KOPT-K1 (cell line): ENCODE measurements around the gene LIN7B.

Source experiments
- H3K27ac ChIP-seq: fragments of 200-600 bp; sonication (generic); 2 replicates; pipeline ENCODE4 v1.5.1; 2016; ENCODE audit warnings: antibody characterized with exemption, mild to moderate bottlenecking, low read depth, low read length; ENCODE audit not compliant: poor library complexity, severe bottlenecking
- H3K36me3 ChIP-seq: fragments of 200-600 bp; sonication (generic); 2 replicates; pipeline ENCODE4 v1.5.1; 2017; ENCODE audit warnings: antibody characterized with exemption, mild to moderate bottlenecking, low read length, moderate library complexity; ENCODE audit not compliant: insufficient read depth
- H3K9me3 ChIP-seq: fragments of 200-600 bp; sonication (generic); 2 replicates; pipeline ENCODE4 v1.5.1; 2017; ENCODE audit warnings: antibody characterized with exemption, low read length, mild to moderate bottlenecking; ENCODE audit not compliant: insufficient read depth, poor library complexity, severe bottlenecking

The LIN7B gene

GRCh38 chr19:49155005-49155819 is 41.0 kb downstream of the LIN7B start, which contains the start of gene HRC:
TSS of gene HRC (minus strand) at chr19:49155396. CDS start at chr19:49155237, 159 bp downstream.
- Histone ChIP-seq H3K9me3 (no peaks in the 10 kb centered on the region), H3K36me3 (no peaks in the 10 kb centered on the region), H3K27ac (no peak within 1 kb of the TSS)

GRCh38 chr19:49155820-49156346 is 41.7 kb downstream of the LIN7B start:
- Histone ChIP-seq H3K36me3 (no peaks in the 10 kb centered on the region), H3K27ac (no peak overlapping the region), H3K9me3 (no peaks in the 10 kb centered on the region)

- no peaks in the 10 kb centered on the region for H3K36me3 ChIP-seq
- no peaks in the 10 kb centered on the region for H3K9me3 ChIP-seq
- H3K27ac ChIP-seq, result no peak within 1 kb of the TSS
Observed at GRCh38 chr19:49157445-49158224, 43.5 kb downstream of the LIN7B start, which contains the start of gene TRPM4. TSS of gene TRPM4 (plus strand) at chr19:49157792. CDS start at chr19:49157867, 75 bp downstream.

- Histone ChIP-seq H3K9me3 (no peaks in the 10 kb centered on the region), H3K27ac (no peak overlapping the region)
Observed at GRCh38 chr19:49160450-49161189, 46.5 kb downstream of the LIN7B start.

GRCh38 chr19:49161987-49162386 is 47.8 kb downstream of the LIN7B start:
- no peaks in the 10 kb centered on the region for H3K36me3 ChIP-seq
- no peaks in the 10 kb centered on the region for H3K9me3 ChIP-seq

More at GRCh38 chr19:49160450-49161189, 46.5 kb downstream of the LIN7B start:
- H3K36me3 ChIP-seq, result no peaks in the 10 kb centered on the region

GRCh38 chr19:49165111-49165750 is 51.1 kb downstream of the LIN7B start:
- no peaks in the 10 kb centered on the region for H3K9me3 ChIP-seq
- H3K27ac ChIP-seq, result no peak overlapping the region

More at GRCh38 chr19:49161987-49162386, 47.8 kb downstream of the LIN7B start:
- H3K27ac ChIP-seq, result no peak overlapping the region

GRCh38 chr19:49165865-49166301 is 51.7 kb downstream of the LIN7B start:
- Histone ChIP-seq H3K9me3 (no peaks in the 10 kb centered on the region), H3K36me3 (no peaks in the 10 kb centered on the region), H3K27ac (no peak overlapping the region)

More at GRCh38 chr19:49165111-49165750, 51.1 kb downstream of the LIN7B start:
- no peaks in the 10 kb centered on the region for H3K36me3 ChIP-seq

- Histone ChIP-seq H3K9me3 (no peaks in the 10 kb centered on the region), H3K36me3 (no peaks in the 10 kb centered on the region), H3K27ac (no peak overlapping the region)
Observed at GRCh38 chr19:49167857-49168409, 53.8 kb downstream of the LIN7B start.
